ENCODE results near the gene ZNF732.

The ZNF732 gene

GRCh38 chr4:236028-236427, 69.2 kb downstream of the ZNF732 start:
- CTCF ChIA-PET: no interaction called here
- POLR2A ChIA-PET: no interaction called here
- TF ChIP-seq CTBP1 (IDR thresholded peaks at IDR 0.05; ENCODE audit: borderline replicate concordance) (no peak), PKNOX1 (IDR thresholded peaks at IDR 0.05) (no peak), FOXA1 (IDR thresholded peaks at IDR 0.05) (no peak), HDGF (IDR thresholded peaks at IDR 0.05; ENCODE audit: borderline replicate concordance) (no peak), ELF4 (IDR thresholded peaks at IDR 0.05) (no peak), ARNT (IDR thresholded peaks at IDR 0.05) (no peak), BHLHE40 (IDR thresholded peaks at IDR 0.05; ENCODE audit: borderline replicate concordance) (no peak), ZNF384 (IDR thresholded peaks at IDR 0.05) (no peak), SP1 (IDR thresholded peaks at IDR 0.05) (no peak), TARDBP (IDR thresholded peaks at IDR 0.05) (no peak)
- no peak for DNase-seq (ENCODE audit: extremely low spot score)

- TF ChIP-seq TARDBP (IDR thresholded peaks at IDR 0.05): no peak
- TF ChIP-seq FOXK2 (IDR thresholded peaks at IDR 0.05): no peak
- no peak for TF ChIP-seq SP1 (IDR thresholded peaks at IDR 0.05)
- no peak for TF ChIP-seq PKNOX1 (IDR thresholded peaks at IDR 0.05)
- no peak for TF ChIP-seq BHLHE40 (IDR thresholded peaks at IDR 0.05; ENCODE audit: borderline replicate concordance)
- TF ChIP-seq LEF1 (IDR thresholded peaks at IDR 0.05; ENCODE audit: borderline replicate concordance): no peak
- no peak for TF ChIP-seq ELF4 (IDR thresholded peaks at IDR 0.05)
- no peak for TF ChIP-seq ARNT (IDR thresholded peaks at IDR 0.05)
- no peak for TF ChIP-seq FOXA1 (IDR thresholded peaks at IDR 0.05)
- TF ChIP-seq SUZ12 (IDR thresholded peaks at IDR 0.05): no peak
- TF ChIP-seq ZNF384 (IDR thresholded peaks at IDR 0.05): no peak
- TF ChIP-seq FOXM1 (IDR thresholded peaks at IDR 0.05; ENCODE audit: borderline replicate concordance): no peak
- no peak for TF ChIP-seq NFRKB (IDR thresholded peaks at IDR 0.05)
- TF ChIP-seq CTBP1 (IDR thresholded peaks at IDR 0.05; ENCODE audit: borderline replicate concordance): no peak
- TF ChIP-seq L3MBTL2 (conservative IDR thresholded peaks at IDR 0.05): no peak
- TF ChIP-seq HDGF (IDR thresholded peaks at IDR 0.05; ENCODE audit: borderline replicate concordance): no peak
- POLR2A ChIA-PET: no interaction called here
- CTCF ChIA-PET: no interaction called here
- no peak for DNase-seq (ENCODE audit: extremely low spot score)
Observed at GRCh38 chr4:234178-234577, 71.1 kb downstream of the ZNF732 start.

GRCh38 chr4:223913-224497, 81.3 kb downstream of the ZNF732 start:
- ChIA-PET POLR2A (no interaction called here), CTCF (no interaction called here)
- TF ChIP-seq FOXM1 (IDR thresholded peaks at IDR 0.05; ENCODE audit: borderline replicate concordance): no peak
- no peak for TF ChIP-seq SP1 (IDR thresholded peaks at IDR 0.05)
- TF ChIP-seq ELF4 (IDR thresholded peaks at IDR 0.05): no peak
- no peak for TF ChIP-seq CTBP1 (IDR thresholded peaks at IDR 0.05; ENCODE audit: borderline replicate concordance)
- TF ChIP-seq ARNT (IDR thresholded peaks at IDR 0.05): no peak
- TF ChIP-seq HDGF (IDR thresholded peaks at IDR 0.05; ENCODE audit: borderline replicate concordance): no peak
- no peak for TF ChIP-seq ZNF384 (IDR thresholded peaks at IDR 0.05)
- TF ChIP-seq BHLHE40 (IDR thresholded peaks at IDR 0.05; ENCODE audit: borderline replicate concordance): no peak
- TF ChIP-seq FOXK2 (IDR thresholded peaks at IDR 0.05): no peak
- TF ChIP-seq PKNOX1 (IDR thresholded peaks at IDR 0.05): no peak
- TF ChIP-seq LEF1 (IDR thresholded peaks at IDR 0.05; ENCODE audit: borderline replicate concordance): no peak
- no peak for TF ChIP-seq SUZ12 (IDR thresholded peaks at IDR 0.05)
- TF ChIP-seq NFRKB (IDR thresholded peaks at IDR 0.05): no peak
- TF ChIP-seq FOXA1 (IDR thresholded peaks at IDR 0.05): no peak
- DNase-seq (ENCODE audit: extremely low spot score): no peak

Measured in HEK293T (cell line).